Vagina (tissue), 2 donors: ENCODE measurements around the gene RAB24. TPM values are rescaled to one million over a fixed set of nuclear protein-coding genes. Genes with fewer than 3 reads are reported as not detected.

Source experiments
- DNase-seq, 2 donors: peaks; one replicate each; pipeline ENCODE4 v3.0.0-alpha.2; 2017; ENCODE audit errors: extremely low spot score in 2 of 2
- H3K27ac ChIP-seq: fragments of 200-600 bp; sonication (generic); one replicate; pipeline ENCODE4 v1.5.1; 2019
- H3K27me3 ChIP-seq: fragments of 200-600 bp; sonication (generic); one replicate; pipeline ENCODE4 v1.5.1; 2019
- H3K36me3 ChIP-seq, 2 donors: fragments of 200-600 bp; sonication (generic); one replicate each; pipeline ENCODE4 v1.5.1; 2017 to 2019
- H3K4me1 ChIP-seq: fragments of 200-600 bp; sonication (generic); one replicate; pipeline ENCODE4 v1.5.1; 2019
- H3K4me3 ChIP-seq, 2 donors: fragments of 200-600 bp; sonication (generic); 1 replicate in 1 of 2; 2 replicates in 1 of 2; pipeline ENCODE4 v1.5.1; 2016 to 2019
- H3K9me3 ChIP-seq: fragments of 200-600 bp; sonication (generic); one replicate; pipeline ENCODE4 v1.5.1; 2019
- CTCF ChIP-seq, 3 experiments: fragments of 450-650 bp in 2 of 3; fragments of 200-600 bp in 1 of 3; sonication (generic) in 1 of 3; IDR thresholded peaks; one replicate each; pipeline ENCODE4 v1.5.1; 2017 to 2019; ENCODE audit warnings: antibody characterized with exemption in 3 of 3, mild to moderate bottlenecking in 2 of 3, moderate library complexity in 2 of 3
- POLR2A ChIP-seq, 2 donors: fragments of 450-650 bp; IDR thresholded peaks; one replicate each; pipeline ENCODE4 v1.6.1; 2017; ENCODE audit warnings: antibody characterized with exemption in 2 of 2, mild to moderate bottlenecking in 2 of 2, moderate library complexity in 2 of 2
- POLR2AphosphoS5 ChIP-seq, 2 donors: sonication (generic); formaldehyde crosslinking; IDR thresholded peaks; one replicate each; pipeline ENCODE4 v1.9.0; 2017; ENCODE audit warnings: antibody characterized with exemption in 2 of 2, mild to moderate bottlenecking in 2 of 2, low read depth in 1 of 2; ENCODE audit not compliant: insufficient read depth in 1 of 2
- intact Hi-C: fragments of 100-400 bp; cut with DNase I; formaldehyde crosslinking; loops from one replicate; pipeline ENCODE4 v1.15.1; 2023
- total RNA-seq: library from RNA; depleted of rRNA; stranded (reverse); fragments of >200 nt; gene quantifications from one replicate; pipeline ENCODE4 v1.2.3, GENCODE V29; 2016

RAB24 gene
- total RNA-seq, 1 donor from 2014 or later, result 48.6 TPM

GRCh38 chr5:177311392-177311722 lies 7.8 kb upstream of the RAB24 start:
- peak overlapping the region; percentile 44 to 48 for H3K4me3 ChIP-seq
- DNase-seq, result no peak
- H3K27me3 ChIP-seq, result no peaks in the 10 kb centered on the region
- no peak overlapping the region for H3K27ac ChIP-seq
- no peaks in the 10 kb centered on the region for H3K9me3 ChIP-seq
- TF ChIP-seq POLR2AphosphoS5 (IDR thresholded peaks at IDR 0.05; ENCODE audit: insufficient read depth in 1 of 2, low read depth in 1 of 2), result no peak
- TF ChIP-seq CTCF (IDR thresholded peaks at IDR 0.05), result no peak
- TF ChIP-seq POLR2A (IDR thresholded peaks at IDR 0.05), result no peak
- H3K36me3 ChIP-seq, result no peaks in the 10 kb centered on the region
- peaks cover 28% of the 10 kb centered on the region for H3K4me1 ChIP-seq
- intact Hi-C loops, result loop anchor here (10.0 kb wide), 1 partner anchor 143 kb away; no protein-coding TSS in a partner anchor

GRCh38 chr5:177310757-177311391 lies 7.4 kb upstream of the RAB24 start:
- Histone ChIP-seq H3K9me3 (no peaks in the 10 kb centered on the region), H3K4me3 (peak overlapping the region; percentile 44 to 48), H3K4me1 (peaks cover 33% of the 10 kb centered on the region), H3K36me3 (no peaks in the 10 kb centered on the region), H3K27me3 (no peaks in the 10 kb centered on the region), H3K27ac (no peak overlapping the region)
- no peak for DNase-seq
- TF ChIP-seq POLR2AphosphoS5 (IDR thresholded peaks at IDR 0.05; ENCODE audit: insufficient read depth in 1 of 2, low read depth in 1 of 2) (no peak), CTCF (IDR thresholded peaks at IDR 0.05) (no peak), POLR2A (IDR thresholded peaks at IDR 0.05) (no peak)
- intact Hi-C loops, result loop anchor here (10.0 kb wide), 1 partner anchor 144 kb away; no protein-coding TSS in a partner anchor

GRCh38 chr5:177310332-177310731 lies 6.8 kb upstream of the RAB24 start:
- Histone ChIP-seq H3K4me1 (peaks cover 39% of the 10 kb centered on the region), H3K36me3 (no peaks in the 10 kb centered on the region), H3K9me3 (no peaks in the 10 kb centered on the region), H3K4me3 (no peak overlapping the region), H3K27me3 (no peaks in the 10 kb centered on the region), H3K27ac (no peak overlapping the region)
- intact Hi-C loops, result loop anchor here (10.0 kb wide), 1 partner anchor 144 kb away; no protein-coding TSS in a partner anchor
- DNase-seq, result no peak
- TF ChIP-seq POLR2AphosphoS5 (IDR thresholded peaks at IDR 0.05; ENCODE audit: insufficient read depth in 1 of 2, low read depth in 1 of 2) (no peak), CTCF (IDR thresholded peaks at IDR 0.05) (no peak), POLR2A (IDR thresholded peaks at IDR 0.05) (no peak)

- Histone ChIP-seq H3K4me3 (no peak overlapping the region), H3K4me1 (peaks cover 46% of the 10 kb centered on the region), H3K36me3 (no peaks in the 10 kb centered on the region), H3K27me3 (no peaks in the 10 kb centered on the region), H3K27ac (no peak overlapping the region), H3K9me3 (no peaks in the 10 kb centered on the region)
- DNase-seq, result peak in 1 of 2 donors; percentile 86
- intact Hi-C loops, result loop anchor here (10.0 kb wide), 2 partner anchors 145 to 195 kb away; no protein-coding TSS in a partner anchor
- TF ChIP-seq CTCF (IDR thresholded peaks at IDR 0.05) (peak; percentile 34 to 62 (median 44)), POLR2AphosphoS5 (IDR thresholded peaks at IDR 0.05; ENCODE audit: insufficient read depth in 1 of 2, low read depth in 1 of 2) (no peak)
These were observed 6.1 kb upstream of the RAB24 start for GRCh38 chr5:177309351-177310191.
